ENCODE measurements around the gene CSK.

GRCh38 chr15:74838137-74838516, 56.2 kb downstream of the CSK start:
- TF ChIP-seq POLR2A (IDR thresholded peaks at IDR 0.05): no peak
- TF ChIP-seq CTCF (IDR thresholded peaks at IDR 0.05): no peak
